Prostate gland (tissue), 2 donors: ENCODE results near the gene CLTB. TPM values are rescaled to one million over a fixed set of nuclear protein-coding genes. Genes with fewer than 3 reads are reported as not detected.

Source experiments
- DNase-seq: peaks from one replicate; pipeline ENCODE4 v3.0.0-alpha.2; 2019; ENCODE audit warnings: low spot score
- H3K27ac ChIP-seq, 2 donors: fragments of 200-600 bp; sonication (generic); 2 replicates each; pipeline ENCODE4 v1.5.1; 2017 to 2019
- H3K27me3 ChIP-seq: fragments of 200-600 bp; sonication (generic); replicated peaks from 2 replicates; pipeline ENCODE4 v1.5.1; 2019; ENCODE audit not compliant: insufficient read depth
- H3K36me3 ChIP-seq, 2 donors: fragments of 200-600 bp; sonication (generic); 1 replicate in 1 of 2; 2 replicates in 1 of 2; pipeline versions ENCODE4 v1.5.1 to v1.8.1; 2017 to 2019
- H3K4me1 ChIP-seq: fragments of 200-600 bp; sonication (generic); replicated peaks from 2 replicates; pipeline ENCODE4 v1.5.1; 2019
- H3K4me3 ChIP-seq, 2 donors: fragments of 200-600 bp; sonication (generic); 2 replicates each; pipeline ENCODE4 v1.5.1; 2017 to 2019
- H3K9me3 ChIP-seq: fragments of 200-600 bp; sonication (generic); 2 replicates; pipeline ENCODE4 v1.5.1; 2017
- CTCF ChIP-seq, 4 experiments: fragments of 200-600 bp in 2 of 4; fragments of 450-650 bp in 2 of 4; sonication (generic) in 2 of 4; IDR thresholded peaks; 1 replicate in 3 of 4; 2 replicates in 1 of 4; pipeline ENCODE4 v1.5.1; 2016 to 2019; ENCODE audit warnings: antibody characterized with exemption in 4 of 4, mild to moderate bottlenecking in 2 of 4, moderate library complexity in 2 of 4
- POLR2A ChIP-seq: fragments of 450-650 bp; IDR thresholded peaks from one replicate; pipeline ENCODE4 v1.6.1; 2016; ENCODE audit warnings: antibody characterized with exemption, mild to moderate bottlenecking
- POLR2AphosphoS5 ChIP-seq: sonication (generic); formaldehyde crosslinking; IDR thresholded peaks from one replicate; pipeline ENCODE4 v1.6.1; 2017; ENCODE audit warnings: antibody characterized with exemption
- WGBS: methylation state at CpG from one replicate; pipeline ENCODE4 v1.1.5; 2018; 5-methylcytosine and 5-hydroxymethylcytosine counted together
- intact Hi-C: fragments of 100-400 bp; cut with DNase I; formaldehyde crosslinking; loops from one replicate; pipeline ENCODE4 v1.14.2; 2022
- total RNA-seq, 2 donors: library from RNA; depleted of rRNA; stranded (reverse); fragments of >200 nt; gene quantifications; one replicate each; pipeline ENCODE4 v1.1.0, GENCODE V29; 2016

The CLTB gene
- total RNA-seq, 2 donors from 2014 or later = 105 to 125 TPM

- Histone ChIP-seq H3K4me1 (peaks cover 4% of the 10 kb centered on the region), H3K36me3 (peaks cover 0 to 5% of the 10 kb centered on the region in 2 donors), H3K9me3 (no peaks in the 10 kb centered on the region), H3K27me3 (no peaks in the 10 kb centered on the region), H3K27ac (no peak overlapping the region), H3K4me3 (no peak overlapping the region)
- TF ChIP-seq CTCF (IDR thresholded peaks at IDR 0.05) (no peak), POLR2AphosphoS5 (no peak), POLR2A (no peak)
- DNase-seq = no peak
- 85% methylated on average over 16 of the region's 16 CpGs for WGBS
- intact Hi-C loops = no loop called here
These were observed 60.8 kb downstream of the CLTB start for GRCh38 chr5:176355400-176356178.

DNA sequence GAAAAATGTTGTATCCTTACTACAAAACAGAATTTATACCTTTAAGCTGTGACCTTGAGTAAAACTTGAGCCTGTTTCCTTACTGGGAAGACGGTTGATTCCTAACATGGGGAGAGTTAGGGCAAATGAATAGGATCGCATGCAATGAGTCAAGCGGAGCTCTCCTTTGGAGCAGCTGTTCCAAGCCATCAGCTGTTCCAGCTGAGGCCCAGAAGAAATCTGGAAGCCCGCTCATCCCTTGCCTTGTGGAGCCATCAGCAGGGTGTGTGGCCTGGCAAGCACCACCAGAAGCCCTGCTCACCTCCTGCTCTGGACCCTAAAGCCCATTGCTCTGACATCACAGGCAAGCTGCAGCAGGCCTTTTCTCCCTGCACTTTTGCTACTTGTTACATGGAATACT, 62.8 kb downstream of the CLTB start:
- Histone ChIP-seq H3K9me3 (no peaks in the 10 kb centered on the region), H3K4me3 (no peak overlapping the region), H3K4me1 (peaks cover 4% of the 10 kb centered on the region), H3K27me3 (no peaks in the 10 kb centered on the region), H3K36me3 (peaks cover 0 to 9% of the 10 kb centered on the region in 2 donors), H3K27ac (no peak overlapping the region)
- 97% methylated on average over 4 of the region's 4 CpGs for WGBS
- no peak for DNase-seq
- intact Hi-C loops = no loop called here
- TF ChIP-seq POLR2AphosphoS5 (no peak), POLR2A (no peak), CTCF (IDR thresholded peaks at IDR 0.05) (no peak)

- 81% methylated on average over 5 of the region's 5 CpGs for WGBS
- Histone ChIP-seq H3K4me3 (no peak overlapping the region), H3K9me3 (no peaks in the 10 kb centered on the region), H3K36me3 (peaks cover 9 to 18% of the 10 kb centered on the region in 2 donors), H3K27me3 (no peaks in the 10 kb centered on the region), H3K27ac (no peak overlapping the region), H3K4me1 (no peaks in the 10 kb centered on the region)
- no peak for TF ChIP-seq POLR2A
- TF ChIP-seq CTCF (IDR thresholded peaks at IDR 0.05) = no peak
- TF ChIP-seq POLR2AphosphoS5 = no peak
- no peak for DNase-seq
- intact Hi-C loops = no loop called here
These were observed 64.0 kb downstream of the CLTB start for GRCh38 chr5:176352116-176352878.

- no peak overlapping the region for H3K27ac ChIP-seq
- WGBS = 93% methylated on average over 8 of the region's 8 CpGs
- H3K36me3 ChIP-seq = peaks cover 16 to 25% of the 10 kb centered on the region in 2 donors
These were observed 65.9 kb downstream of the CLTB start for GRCh38 chr5:176350416-176350815.

More at GRCh38 chr5:176350416-176350815, 65.9 kb downstream of the CLTB start:
- Histone ChIP-seq H3K4me3 (no peak overlapping the region), H3K4me1 (no peaks in the 10 kb centered on the region), H3K27me3 (no peaks in the 10 kb centered on the region), H3K9me3 (no peaks in the 10 kb centered on the region)
- intact Hi-C loops = no loop called here
- DNase-seq = no peak
- TF ChIP-seq CTCF (IDR thresholded peaks at IDR 0.05) (no peak), POLR2A (no peak), POLR2AphosphoS5 (no peak)
